Psoas muscle (tissue), 8 donors: ENCODE data around the gene ACTR6. TPM values are rescaled to one million over a fixed set of nuclear protein-coding genes. Genes with fewer than 3 reads are reported as not detected.

Experiments
- ATAC-seq, 4 donors: fragments of 200-7000 bp; cut with Tn5 transposase; one replicate each; pipeline ENCODE4 v1.9.1; 2020; ENCODE audit warnings: moderate library complexity in 3 of 4, mild to moderate bottlenecking in 2 of 4
- DNase-seq, 2 donors: peaks; one replicate each; pipeline ENCODE4 v3.0.0-alpha.2; 2020
- H3K27ac ChIP-seq: fragments of 200-600 bp; one replicate; pipeline ENCODE4 v1.8.0; 2022
- H3K27me3 ChIP-seq, 3 donors: fragments of 200-600 bp in 1 of 3; one replicate each; pipeline versions ENCODE4 v1.6.1 to v1.8.0; 2013 to 2022; ENCODE audit warnings: low read length in 2 of 3, mild to moderate bottlenecking in 2 of 3, moderate library complexity in 1 of 3; ENCODE audit not compliant: insufficient read depth in 3 of 3
- H3K36me3 ChIP-seq, 2 donors: fragments of 200-600 bp in 1 of 2; one replicate each; pipeline versions ENCODE4 v1.6.1 to v1.8.0; 2013 to 2022; ENCODE audit warnings: low read depth in 1 of 2, mild to moderate bottlenecking in 1 of 2, moderate library complexity in 1 of 2; ENCODE audit not compliant: insufficient read depth in 1 of 2
- H3K4me1 ChIP-seq: fragments of 200-600 bp; one replicate; pipeline ENCODE4 v1.8.0; 2022
- H3K4me3 ChIP-seq: fragments of 200-600 bp; one replicate; pipeline ENCODE4 v1.8.0; 2022; ENCODE audit warnings: mild to moderate bottlenecking
- H3K9me3 ChIP-seq: fragments of 200-600 bp; one replicate; pipeline ENCODE4 v1.8.0; 2022
- CTCF ChIP-seq: fragments of 200-600 bp; IDR thresholded peaks from one replicate; pipeline ENCODE4 v1.8.0; 2022; ENCODE audit warnings: antibody characterized with exemption
- WGBS, 3 donors: extraction: QIAGEN DNeasy Blood & Tissue Kit; methylation state at CpG; one replicate each; pipeline versions ENCODE4 v1.1.6 to v1.1.7; 2013; 5-methylcytosine and 5-hydroxymethylcytosine counted together
- intact Hi-C, 2 donors: fragments of 100-400 bp; cut with DNase I; formaldehyde crosslinking; loops; one replicate each; pipeline versions ENCODE4 v1.11.0 to v1.14.2; 2022
- polyA plus RNA-seq, 3 donors: library from polyadenylated mRNA; stranded (reverse); fragments of 200-250 nt; gene quantifications; one replicate each; pipeline ENCODE4 v1.2.3, GENCODE V29; 2013
- total RNA-seq, 4 donors: library from RNA; stranded (reverse); fragmentation: NEBNext Ultra II Directional in 2 of 4; extraction: Animal tissue kit (Norgen Biotek cat#: 25700) in 2 of 4; gene quantifications; one replicate each; pipeline versions ENCODE4 v1.2.1 to v1.2.4, GENCODE V29; 2021 to 2023
- donor health status: healthy with polysubstance abuse.
- donor health status: DM: no; HTN: no; CAD: no; lungs with moderate emphysema.
- donor health status: Bipolar disorder and iron deficiency.
- donor health status: healthy.
- donor health status: DM: yes; HTN: yes; CAD: no.
- donor health status: DM: no; HTN: no; CAD: no.
- donor health status: DM: no; HTN: no; CAD: no.
- donor health status: DM: yes; HTN: yes; CAD: no.

The ACTR6 gene
- total and polyA plus RNA-seq, 7 donors, result 11.5 to 31.7 (median 17.1) TPM

- no peak for TF ChIP-seq CTCF
- peaks cover 12% of the 10 kb centered on the region for H3K4me1 ChIP-seq
- peak overlapping the region; percentile 81 for H3K4me3 ChIP-seq
- ATAC-seq (peak; percentile 78 to 90 (median 84)), DNase-seq (peak; percentile 78 to 87)
- 1% methylated on average over 51 to 79 of the region's 79 CpGs for WGBS, 3 donors
- H3K36me3 ChIP-seq, result peaks cover 0 to 2% of the 10 kb centered on the region in 2 donors
- intact Hi-C loops, result loop anchor here (5.0 kb wide), 4 partner anchors 52 to 127 kb away; partner anchors contain the start of genes DEPDC4 (in 1 of the 2) and SCYL2 (in 1 of the 2)
- no peaks in the 10 kb centered on the region for H3K9me3 ChIP-seq
- H3K27ac ChIP-seq, result peak overlapping the region; percentile 78
- no peaks in the 10 kb centered on the region for H3K27me3 ChIP-seq
These were observed 1.1 kb upstream of the ACTR6 start for GRCh38 chr12:100199347-100200149.

GRCh38 chr12:100201604-100202423 lies 1.2 kb downstream of the ACTR6 start:
- H3K4me1 ChIP-seq, result peaks cover 12% of the 10 kb centered on the region

GRCh38 chr12:100207311-100207710 lies 6.7 kb downstream of the ACTR6 start:
- intact Hi-C loops, result no loop called here
- 89 to 100% (median 93%) methylated on average over 2 of the region's 2 CpGs for WGBS, 3 donors
- no peak overlapping the region for H3K27ac ChIP-seq
- DNase-seq (no peak), ATAC-seq (no peak)
- no peaks in the 10 kb centered on the region for H3K27me3 ChIP-seq
- H3K4me1 ChIP-seq, result no peaks in the 10 kb centered on the region
- no peak for TF ChIP-seq CTCF
- H3K4me3 ChIP-seq, result no peak overlapping the region
- H3K9me3 ChIP-seq, result no peaks in the 10 kb centered on the region
- H3K36me3 ChIP-seq, result peaks cover 0 to 75% of the 10 kb centered on the region in 2 donors

More at GRCh38 chr12:100201604-100202423, 1.2 kb downstream of the ACTR6 start:
- DNase-seq (no peak), ATAC-seq (no peak)
- H3K36me3 ChIP-seq, result peaks cover 0 to 22% of the 10 kb centered on the region in 2 donors
- intact Hi-C loops, result loop anchor here (5.0 kb wide), 3 partner anchors 65 to 130 kb away; partner anchors contain the start of genes DEPDC4 (in 1 of the 2) and SCYL2 (in 1 of the 2)
- H3K27me3 ChIP-seq, result no peaks in the 10 kb centered on the region
- peak overlapping the region; percentile 81 for H3K4me3 ChIP-seq
- no peak for TF ChIP-seq CTCF
- no peaks in the 10 kb centered on the region for H3K9me3 ChIP-seq
- WGBS, 3 donors, result 81 to 85% (median 84%) methylated on average over 24 of the region's 24 CpGs
- peak overlapping the region; percentile 78 for H3K27ac ChIP-seq

- ATAC-seq (no peak), DNase-seq (no peak)
- peaks cover 0 to 90% of the 10 kb centered on the region in 2 donors for H3K36me3 ChIP-seq
- no peaks in the 10 kb centered on the region for H3K4me1 ChIP-seq
- no peak for TF ChIP-seq CTCF
- no peak overlapping the region for H3K4me3 ChIP-seq
- intact Hi-C loops, result no loop called here
- WGBS, 3 donors, result 91 to 98% (median 94%) methylated on average over 5 of the region's 5 CpGs
- no peaks in the 10 kb centered on the region for H3K27me3 ChIP-seq
- no peak overlapping the region for H3K27ac ChIP-seq
- no peaks in the 10 kb centered on the region for H3K9me3 ChIP-seq
These were observed 8.2 kb downstream of the ACTR6 start for GRCh38 chr12:100208834-100209233.
